ENCODE measurements around the gene PLOD2.

DNA sequence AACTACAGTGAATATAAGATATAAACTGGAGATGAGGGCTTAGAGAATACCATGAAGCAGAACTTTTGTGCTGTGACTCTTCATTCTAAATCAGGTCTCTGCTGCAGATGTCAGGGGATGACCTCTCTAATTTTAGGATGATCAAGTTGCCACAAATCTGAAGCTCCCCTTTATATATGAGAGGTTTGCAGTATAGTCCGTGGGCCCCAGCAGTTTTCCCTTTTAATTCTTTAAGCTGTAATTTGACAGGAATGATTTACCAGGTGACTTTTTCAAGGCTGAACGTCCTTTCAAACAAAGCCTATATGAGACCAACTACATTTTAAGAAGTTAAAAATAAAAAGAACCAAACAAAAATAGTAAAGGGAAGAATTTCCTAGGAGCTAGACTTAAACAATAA lies 4.9 kb upstream of the PLOD2 start:
- TF ChIP-seq, protein P1, sequence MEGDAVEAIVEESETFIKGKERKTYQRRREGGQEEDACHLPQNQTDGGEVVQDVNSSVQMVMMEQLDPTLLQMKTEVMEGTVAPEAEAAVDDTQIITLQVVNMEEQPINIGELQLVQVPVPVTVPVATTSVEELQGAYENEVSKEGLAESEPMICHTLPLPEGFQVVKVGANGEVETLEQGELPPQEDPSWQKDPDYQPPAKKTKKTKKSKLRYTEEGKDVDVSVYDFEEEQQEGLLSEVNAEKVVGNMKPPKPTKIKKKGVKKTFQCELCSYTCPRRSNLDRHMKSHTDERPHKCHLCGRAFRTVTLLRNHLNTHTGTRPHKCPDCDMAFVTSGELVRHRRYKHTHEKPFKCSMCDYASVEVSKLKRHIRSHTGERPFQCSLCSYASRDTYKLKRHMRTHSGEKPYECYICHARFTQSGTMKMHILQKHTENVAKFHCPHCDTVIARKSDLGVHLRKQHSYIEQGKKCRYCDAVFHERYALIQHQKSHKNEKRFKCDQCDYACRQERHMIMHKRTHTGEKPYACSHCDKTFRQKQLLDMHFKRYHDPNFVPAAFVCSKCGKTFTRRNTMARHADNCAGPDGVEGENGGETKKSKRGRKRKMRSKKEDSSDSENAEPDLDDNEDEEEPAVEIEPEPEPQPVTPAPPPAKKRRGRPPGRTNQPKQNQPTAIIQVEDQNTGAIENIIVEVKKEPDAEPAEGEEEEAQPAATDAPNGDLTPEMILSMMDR (IDR thresholded peaks at IDR 0.05; ENCODE audit: low read length): no peak
- no peak for TF ChIP-seq EZH2phosphoT487 (IDR thresholded peaks at IDR 0.05; ENCODE audit: low read length)
- no peak for TF ChIP-seq EZH2 (optimal IDR thresholded peaks at IDR 0.05; ENCODE audit: low read depth, low read length)
